ENCODE results near the gene MYO3B.
A peak's percentile ranks its signal among the peaks of the same experiment; 100 is the strongest.

The MYO3B gene

DNA sequence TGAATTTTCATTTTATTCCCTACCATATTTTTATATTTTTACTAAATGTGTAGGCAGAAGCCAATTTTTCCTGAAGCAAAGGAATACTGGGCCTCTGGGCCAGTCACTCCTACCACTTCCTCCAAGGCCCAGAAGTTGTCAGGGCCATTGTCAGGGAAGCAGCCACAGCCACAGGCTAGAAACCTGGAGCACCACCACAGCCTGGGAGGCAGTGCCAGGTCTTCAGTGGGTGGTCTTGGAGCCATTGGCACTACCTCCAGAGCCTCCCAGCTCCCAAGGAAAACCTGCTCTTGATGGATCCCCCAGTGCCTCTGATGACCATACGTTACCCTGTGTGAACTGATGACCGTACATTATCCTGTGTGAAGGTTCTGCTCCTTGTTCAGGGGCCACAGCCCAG, 401.6 kb downstream of the MYO3B start:
- no peak overlapping the region for H4K91ac ChIP-seq (ENCODE audit: low read length)
- no peak overlapping the region for H2BK5ac ChIP-seq (ENCODE audit: low read depth, low read length, poor library complexity, severe bottlenecking)
- no peak overlapping the region for H2AFZ ChIP-seq (ENCODE audit: low read depth, low read length)
- H2BK15ac ChIP-seq (ENCODE audit: low read depth, poor library complexity, severe bottlenecking) = no peak overlapping the region
- no peaks in the 10 kb centered on the region for H3K9me3 ChIP-seq (ENCODE audit: control insufficient read depth, low read length)
- DNase-seq = no peak
- peak overlapping the region in 1 of 2 experiments; percentile 91 for H3K14ac ChIP-seq (ENCODE audit: low read length in 2 of 2)
- no peak overlapping the region for H3K4me2 ChIP-seq (ENCODE audit: low read length, poor library complexity, severe bottlenecking)
- H3K27ac ChIP-seq (ENCODE audit: low read length, poor library complexity, severe bottlenecking) = no peak overlapping the region
- H2BK12ac ChIP-seq (ENCODE audit: low read length in 2 of 2) = no peak overlapping the region
- no peak overlapping the region for H3K9ac ChIP-seq (ENCODE audit: low read length)
- no peak overlapping the region for H3K4ac ChIP-seq (ENCODE audit: low read depth in 1 of 2, low read length in 2 of 2)
- no peaks in the 10 kb centered on the region for H3K27me3 ChIP-seq (ENCODE audit: control insufficient read depth in 1 of 2, insufficient read depth in 1 of 2, low read length in 2 of 2)
- H3K18ac ChIP-seq (ENCODE audit: low read depth in 1 of 2, low read length in 2 of 2) = peak overlapping the region in 1 of 2 experiments; percentile 12
- no peak overlapping the region for H3K4me3 ChIP-seq (ENCODE audit: insufficient read depth in 1 of 2, low read depth in 1 of 2, low read length in 2 of 2)
- no peak overlapping the region for H2AK5ac ChIP-seq (ENCODE audit: low read length, severe bottlenecking)
- no peak overlapping the region for H2BK120ac ChIP-seq (ENCODE audit: low read depth, low read length)
- WGBS = 95% methylated on average over 2 of the region's 2 CpGs
- H4K8ac ChIP-seq (ENCODE audit: low read length) = no peak overlapping the region
- H3K79me1 ChIP-seq (replicated peaks; ENCODE audit: low read length, poor library complexity, severe bottlenecking) = no peaks in the 10 kb centered on the region
- H3K23ac ChIP-seq (ENCODE audit: low read length in 2 of 2) = no peak overlapping the region
- no peaks in the 10 kb centered on the region for H3K36me3 ChIP-seq (ENCODE audit: control insufficient read depth in 1 of 2, insufficient read depth in 2 of 2, low read depth in 1 of 2, low read length in 2 of 2)
- H3K4me1 ChIP-seq (ENCODE audit: control insufficient read depth, insufficient read depth, low read depth, low read length) = no peaks in the 10 kb centered on the region

DNA sequence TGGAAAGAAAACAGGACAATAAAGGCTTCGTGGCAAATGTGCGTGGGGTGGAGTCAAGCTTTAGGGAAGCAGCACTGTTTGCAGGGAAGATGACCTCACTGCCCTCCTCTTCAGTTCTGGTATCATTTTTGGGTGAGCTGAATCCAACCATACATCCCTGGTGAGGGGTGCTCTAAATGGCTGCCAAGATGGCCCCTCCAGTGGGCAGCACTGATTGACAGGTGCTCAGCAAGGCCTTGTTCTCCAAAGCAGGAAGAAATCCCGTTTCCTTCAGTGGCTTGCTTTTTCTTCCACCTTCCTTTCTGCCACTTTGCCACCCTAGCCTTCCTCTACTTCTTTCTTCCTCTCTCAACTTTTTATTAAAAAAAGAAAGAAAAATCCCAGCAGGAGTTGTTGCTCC, 404.4 kb downstream of the MYO3B start:
- Histone ChIP-seq H2BK15ac (ENCODE audit: low read depth, poor library complexity, severe bottlenecking) (no peak overlapping the region), H2BK5ac (ENCODE audit: low read depth, low read length, poor library complexity, severe bottlenecking) (no peak overlapping the region), H2AFZ (ENCODE audit: low read depth, low read length) (no peak overlapping the region), H3K4me2 (ENCODE audit: low read length, poor library complexity, severe bottlenecking) (no peak overlapping the region), H3K4me1 (ENCODE audit: control insufficient read depth, insufficient read depth, low read depth, low read length) (no peaks in the 10 kb centered on the region), H3K9me3 (ENCODE audit: control insufficient read depth, low read length) (no peaks in the 10 kb centered on the region), H3K27ac (ENCODE audit: low read length, poor library complexity, severe bottlenecking) (no peak overlapping the region), H2BK12ac (ENCODE audit: low read length in 2 of 2) (no peak overlapping the region), H3K4me3 (ENCODE audit: insufficient read depth in 1 of 2, low read depth in 1 of 2, low read length in 2 of 2) (no peak overlapping the region), H3K27me3 (ENCODE audit: control insufficient read depth in 1 of 2, insufficient read depth in 1 of 2, low read length in 2 of 2) (no peaks in the 10 kb centered on the region), H3K79me1 (replicated peaks; ENCODE audit: low read length, poor library complexity, severe bottlenecking) (no peaks in the 10 kb centered on the region), H2BK120ac (ENCODE audit: low read depth, low read length) (no peak overlapping the region), H3K36me3 (ENCODE audit: control insufficient read depth in 1 of 2, insufficient read depth in 2 of 2, low read depth in 1 of 2, low read length in 2 of 2) (no peaks in the 10 kb centered on the region), H4K8ac (ENCODE audit: low read length) (no peak overlapping the region), H2AK5ac (ENCODE audit: low read length, severe bottlenecking) (no peak overlapping the region), H4K91ac (ENCODE audit: low read length) (no peak overlapping the region), H3K14ac (ENCODE audit: low read length in 2 of 2) (no peak overlapping the region), H3K23ac (ENCODE audit: low read length in 2 of 2) (no peak overlapping the region), H3K18ac (ENCODE audit: low read depth in 1 of 2, low read length in 2 of 2) (no peak overlapping the region), H3K9ac (ENCODE audit: low read length) (no peak overlapping the region), H3K4ac (ENCODE audit: low read depth in 1 of 2, low read length in 2 of 2) (no peak overlapping the region)
- DNase-seq = no peak
- WGBS = 76% methylated on average over 3 of the region's 3 CpGs

DNA sequence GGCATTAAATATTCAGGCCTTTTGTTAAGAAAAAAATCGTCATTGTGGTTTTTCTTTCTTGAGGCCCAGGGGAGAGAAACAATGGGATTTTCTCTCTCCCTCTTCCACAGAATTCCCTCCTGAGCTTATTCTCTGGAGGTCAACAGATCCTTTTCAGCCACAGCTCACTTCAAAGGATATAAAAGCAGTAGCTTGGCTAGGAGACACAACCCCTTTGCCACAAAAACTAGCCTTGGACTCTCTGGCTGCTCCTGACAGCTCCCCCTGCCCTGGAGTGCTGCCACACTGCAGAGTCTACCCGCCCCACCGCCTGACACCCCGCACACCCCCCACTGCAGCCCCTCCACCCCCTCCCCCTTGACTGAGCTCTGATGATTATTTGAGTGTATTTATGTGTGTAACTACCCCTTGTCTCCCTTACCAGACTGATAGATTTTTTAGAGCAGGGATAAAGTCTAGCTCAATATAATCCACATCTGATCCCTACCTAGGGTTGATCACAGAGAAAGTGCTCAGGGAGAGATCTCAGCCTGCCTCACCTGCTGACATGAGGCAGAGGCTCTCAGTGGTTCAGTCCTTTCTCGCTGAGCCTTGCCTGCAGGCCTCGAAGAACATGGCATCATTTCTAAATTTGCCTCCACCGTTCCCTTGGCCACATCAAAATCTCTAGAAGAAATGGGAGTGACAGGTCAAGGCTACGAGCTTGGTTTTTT, 405.0 kb downstream of the MYO3B start:
- WGBS = 92% methylated on average over 3 of the region's 8 CpGs
- no peak overlapping the region for H2AFZ ChIP-seq (ENCODE audit: low read depth, low read length)
- H4K91ac ChIP-seq (ENCODE audit: low read length) = no peak overlapping the region
- no peak overlapping the region for H3K18ac ChIP-seq (ENCODE audit: low read depth in 1 of 2, low read length in 2 of 2)
- no peaks in the 10 kb centered on the region for H3K4me1 ChIP-seq (ENCODE audit: control insufficient read depth, insufficient read depth, low read depth, low read length)
- H3K27ac ChIP-seq (ENCODE audit: low read length, poor library complexity, severe bottlenecking) = no peak overlapping the region
- H4K8ac ChIP-seq (ENCODE audit: low read length) = no peak overlapping the region
- no peak overlapping the region for H2BK120ac ChIP-seq (ENCODE audit: low read depth, low read length)
- H3K4me2 ChIP-seq (ENCODE audit: low read length, poor library complexity, severe bottlenecking) = no peak overlapping the region
- DNase-seq = no peak
- no peak overlapping the region for H3K4ac ChIP-seq (ENCODE audit: low read depth in 1 of 2, low read length in 2 of 2)
- no peak overlapping the region for H3K23ac ChIP-seq (ENCODE audit: low read length in 2 of 2)
- no peaks in the 10 kb centered on the region for H3K27me3 ChIP-seq (ENCODE audit: control insufficient read depth in 1 of 2, insufficient read depth in 1 of 2, low read length in 2 of 2)
- no peak overlapping the region for H3K14ac ChIP-seq (ENCODE audit: low read length in 2 of 2)
- no peaks in the 10 kb centered on the region for H3K36me3 ChIP-seq (ENCODE audit: control insufficient read depth in 1 of 2, insufficient read depth in 2 of 2, low read depth in 1 of 2, low read length in 2 of 2)
- H2AK5ac ChIP-seq (ENCODE audit: low read length, severe bottlenecking) = no peak overlapping the region
- no peaks in the 10 kb centered on the region for H3K79me1 ChIP-seq (replicated peaks; ENCODE audit: low read length, poor library complexity, severe bottlenecking)
- no peak overlapping the region for H2BK15ac ChIP-seq (ENCODE audit: low read depth, poor library complexity, severe bottlenecking)
- no peak overlapping the region for H2BK5ac ChIP-seq (ENCODE audit: low read depth, low read length, poor library complexity, severe bottlenecking)
- H3K9me3 ChIP-seq (ENCODE audit: control insufficient read depth, low read length) = no peaks in the 10 kb centered on the region
- no peak overlapping the region for H2BK12ac ChIP-seq (ENCODE audit: low read length in 2 of 2)
- no peak overlapping the region for H3K4me3 ChIP-seq (ENCODE audit: insufficient read depth in 1 of 2, low read depth in 1 of 2, low read length in 2 of 2)
- H3K9ac ChIP-seq (ENCODE audit: low read length) = no peak overlapping the region

DNA sequence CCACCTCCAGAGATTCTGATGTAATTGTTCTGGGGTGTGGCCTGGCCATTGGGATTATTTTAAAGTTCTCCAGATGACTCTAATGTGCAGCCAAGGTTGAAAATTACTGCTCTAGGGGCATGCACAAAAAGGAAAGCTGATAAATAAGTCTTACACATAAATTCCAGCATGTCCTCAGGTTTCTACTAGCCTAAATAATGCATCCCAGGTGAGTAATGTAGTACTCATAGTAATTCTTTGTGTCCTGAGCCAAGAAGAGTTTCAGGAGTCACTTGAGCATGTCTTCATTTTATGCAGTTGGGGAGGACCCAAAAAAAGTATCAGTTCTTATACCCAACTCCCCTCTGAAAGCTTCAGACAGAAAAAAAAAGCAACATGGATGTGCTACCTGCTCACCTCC, 407.1 kb downstream of the MYO3B start:
- no peak overlapping the region for H4K8ac ChIP-seq (ENCODE audit: low read length)
- no peak overlapping the region for H2BK12ac ChIP-seq (ENCODE audit: low read length in 2 of 2)
- H3K27me3 ChIP-seq (ENCODE audit: control insufficient read depth in 1 of 2, insufficient read depth in 1 of 2, low read length in 2 of 2) = peaks cover 0 to 5% of the 10 kb centered on the region in 2 experiments
- H3K36me3 ChIP-seq (ENCODE audit: control insufficient read depth in 1 of 2, insufficient read depth in 2 of 2, low read depth in 1 of 2, low read length in 2 of 2) = no peaks in the 10 kb centered on the region
- H3K23ac ChIP-seq (ENCODE audit: low read length in 2 of 2) = no peak overlapping the region
- H3K9ac ChIP-seq (ENCODE audit: low read length) = no peak overlapping the region
- no peak overlapping the region for H2BK5ac ChIP-seq (ENCODE audit: low read depth, low read length, poor library complexity, severe bottlenecking)
- H3K4me2 ChIP-seq (ENCODE audit: low read length, poor library complexity, severe bottlenecking) = no peak overlapping the region
- H2BK15ac ChIP-seq (ENCODE audit: low read depth, poor library complexity, severe bottlenecking) = no peak overlapping the region
- no peak overlapping the region for H3K4ac ChIP-seq (ENCODE audit: low read depth in 1 of 2, low read length in 2 of 2)
- no peak overlapping the region for H2AK5ac ChIP-seq (ENCODE audit: low read length, severe bottlenecking)
- H2AFZ ChIP-seq (ENCODE audit: low read depth, low read length) = no peak overlapping the region
- no peaks in the 10 kb centered on the region for H3K4me1 ChIP-seq (ENCODE audit: control insufficient read depth, insufficient read depth, low read depth, low read length)
- no peak overlapping the region for H3K18ac ChIP-seq (ENCODE audit: low read depth in 1 of 2, low read length in 2 of 2)
- H3K79me1 ChIP-seq (replicated peaks; ENCODE audit: low read length, poor library complexity, severe bottlenecking) = no peaks in the 10 kb centered on the region
- H3K14ac ChIP-seq (ENCODE audit: low read length in 2 of 2) = no peak overlapping the region
- no peak overlapping the region for H3K27ac ChIP-seq (ENCODE audit: low read length, poor library complexity, severe bottlenecking)
- no peak overlapping the region for H2BK120ac ChIP-seq (ENCODE audit: low read depth, low read length)
- no peaks in the 10 kb centered on the region for H3K9me3 ChIP-seq (ENCODE audit: control insufficient read depth, low read length)
- H4K91ac ChIP-seq (ENCODE audit: low read length) = no peak overlapping the region
- no peak overlapping the region for H3K4me3 ChIP-seq (ENCODE audit: insufficient read depth in 1 of 2, low read depth in 1 of 2, low read length in 2 of 2)
- no peak for DNase-seq
